ENCODE measurements around the gene FOXP1. TPM values are rescaled to one million over a fixed set of nuclear protein-coding genes. Genes with fewer than 3 reads are reported as not detected.

The FOXP1 gene
- total RNA-seq, 1 experiment from 2014 or later, result 31.8 TPM

DNA sequence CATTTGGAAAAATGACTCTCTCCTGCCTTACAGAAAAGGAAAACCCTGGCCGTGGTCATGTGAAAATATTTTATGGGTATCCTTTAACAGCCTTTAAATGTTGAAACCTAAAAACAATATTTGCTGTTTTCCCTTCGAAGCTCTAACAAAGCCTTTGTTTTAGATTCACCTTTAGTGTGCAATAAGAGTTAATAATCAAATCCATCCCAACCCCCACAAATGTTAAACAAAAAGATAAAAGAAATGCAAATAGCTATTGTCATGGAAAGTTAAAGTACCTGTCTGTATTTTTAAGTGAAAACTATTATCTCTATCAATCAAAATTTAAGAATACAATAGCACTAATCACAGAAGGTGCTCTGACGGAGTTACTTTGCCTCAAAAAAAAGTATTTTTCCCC, 279.3 kb downstream of the FOXP1 start:
- in situ Hi-C loops (cut with HindIII; ENCODE audit: low pct_unique_long_range_greater_than_20kb, low sequenced_read_pairs), result no loop called here
- DNase-seq (ENCODE audit: low read depth), result no peak

DNA sequence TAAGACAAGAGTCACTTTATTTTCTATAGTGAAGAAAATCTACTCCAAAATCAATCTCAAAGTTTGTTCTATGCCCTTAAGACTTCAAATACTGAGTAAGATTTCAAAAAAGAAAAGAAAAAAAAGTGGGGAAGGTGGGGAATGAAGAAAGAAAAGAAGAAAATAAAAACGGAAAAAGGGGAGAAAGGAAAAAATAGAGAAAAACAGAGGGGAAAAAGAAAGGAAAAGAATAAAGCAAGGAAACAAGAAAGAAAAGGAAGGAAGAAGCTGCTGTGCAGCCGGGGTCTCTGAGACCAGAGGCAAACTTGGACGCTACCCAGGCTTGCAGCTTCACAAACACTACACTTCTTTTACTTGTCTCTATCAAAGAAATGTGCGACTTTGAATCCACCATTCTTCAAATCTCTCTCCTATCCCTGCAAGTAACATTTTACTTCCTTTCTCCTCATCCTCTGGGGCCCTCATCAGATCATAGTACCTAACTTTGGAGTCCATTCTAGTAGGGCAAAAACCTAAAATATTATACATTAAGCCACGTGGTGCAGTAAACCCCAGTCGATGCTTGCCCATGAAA, 279.8 kb downstream of the FOXP1 start:
- DNase-seq (ENCODE audit: low read depth), result no peak
- in situ Hi-C loops (cut with HindIII; ENCODE audit: low pct_unique_long_range_greater_than_20kb, low sequenced_read_pairs), result no loop called here

DNA sequence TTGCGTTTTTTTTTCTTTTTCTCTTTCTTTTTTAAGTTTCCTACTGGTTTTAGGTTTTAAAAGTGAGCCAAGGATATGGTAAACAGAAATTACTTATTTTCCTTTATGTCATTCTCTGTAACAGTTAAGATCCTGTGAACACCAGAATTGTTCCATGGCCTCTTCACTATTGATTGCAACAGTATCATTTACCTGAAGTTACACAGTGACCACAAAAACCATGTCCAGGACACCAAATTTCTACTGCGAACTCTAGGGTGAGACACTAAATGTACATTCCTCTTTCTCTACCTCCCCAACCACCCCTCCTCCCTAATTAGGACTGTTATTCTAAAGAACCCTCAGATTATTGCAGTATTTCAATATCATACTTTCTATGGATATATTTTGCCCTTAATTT, 280.9 kb downstream of the FOXP1 start:
- no peak for DNase-seq (ENCODE audit: low read depth)
- in situ Hi-C loops (cut with HindIII; ENCODE audit: low pct_unique_long_range_greater_than_20kb, low sequenced_read_pairs), result no loop called here

DNA sequence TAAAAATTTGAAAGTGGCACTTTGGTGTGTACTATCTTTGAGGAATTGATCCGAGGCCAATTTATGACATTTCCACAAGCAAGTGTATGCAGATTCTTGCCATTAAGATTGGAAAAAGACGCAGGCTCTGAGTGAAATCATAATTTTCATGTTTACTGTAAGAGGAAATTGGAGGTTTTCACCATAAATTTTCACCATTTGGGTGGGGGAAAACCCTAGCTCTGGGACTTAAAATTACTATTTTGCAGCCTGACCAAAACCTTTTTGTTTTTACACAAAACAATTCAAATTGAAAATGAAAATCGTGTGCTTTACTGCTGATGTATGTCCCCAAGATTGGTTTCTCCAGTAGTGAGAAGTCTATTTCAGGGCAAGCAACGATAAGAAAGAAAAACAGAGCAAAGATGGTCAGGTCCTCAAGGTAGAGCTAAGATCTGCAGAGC, 282.6 kb downstream of the FOXP1 start:
- in situ Hi-C loops (cut with HindIII; ENCODE audit: low pct_unique_long_range_greater_than_20kb, low sequenced_read_pairs), result no loop called here
- no peak for DNase-seq (ENCODE audit: low read depth)

DNA sequence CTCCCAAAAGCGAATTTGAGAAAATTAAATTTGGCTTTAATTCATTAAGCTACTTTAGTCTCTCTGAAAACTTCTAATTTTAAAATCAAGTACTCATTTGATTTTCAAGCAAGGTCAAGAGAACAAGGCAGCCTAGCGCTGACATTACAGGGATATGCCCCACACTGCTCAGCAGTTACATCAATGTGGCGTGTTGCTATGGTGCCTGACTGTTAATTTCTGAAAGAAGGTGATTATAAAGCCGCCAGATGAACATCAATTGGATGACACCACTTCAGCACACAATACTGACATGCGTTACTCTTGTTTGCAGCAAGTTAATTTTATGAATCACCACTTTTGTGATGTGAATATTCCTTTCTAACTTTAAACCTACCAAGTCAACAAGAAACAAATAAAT, 284.4 kb downstream of the FOXP1 start:
- in situ Hi-C loops (cut with HindIII; ENCODE audit: low pct_unique_long_range_greater_than_20kb, low sequenced_read_pairs), result no loop called here

DNA sequence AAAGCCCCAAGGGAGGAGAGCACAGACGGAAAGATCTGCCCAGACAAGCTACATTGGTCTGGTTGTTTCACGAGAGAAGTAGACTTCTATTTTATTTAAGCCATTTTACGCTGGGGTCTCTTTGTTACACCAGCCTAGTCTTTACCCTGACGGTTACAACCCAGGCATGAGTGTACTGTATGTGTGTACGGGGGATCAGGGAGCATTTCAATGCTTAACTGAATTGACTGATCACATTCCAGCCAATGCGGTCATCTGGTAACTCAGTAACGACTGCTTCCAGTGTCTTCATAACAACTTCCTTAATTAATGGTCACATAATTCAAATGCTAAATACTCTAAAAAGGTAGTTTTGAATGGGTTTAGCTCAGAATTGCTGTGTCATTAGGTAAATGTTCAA, 288.6 kb downstream of the FOXP1 start:
- no peak for DNase-seq (ENCODE audit: low read depth)

More for the DNA sequence above, 284.4 kb downstream of the FOXP1 start:
- DNase-seq (ENCODE audit: low read depth), result no peak

DNA sequence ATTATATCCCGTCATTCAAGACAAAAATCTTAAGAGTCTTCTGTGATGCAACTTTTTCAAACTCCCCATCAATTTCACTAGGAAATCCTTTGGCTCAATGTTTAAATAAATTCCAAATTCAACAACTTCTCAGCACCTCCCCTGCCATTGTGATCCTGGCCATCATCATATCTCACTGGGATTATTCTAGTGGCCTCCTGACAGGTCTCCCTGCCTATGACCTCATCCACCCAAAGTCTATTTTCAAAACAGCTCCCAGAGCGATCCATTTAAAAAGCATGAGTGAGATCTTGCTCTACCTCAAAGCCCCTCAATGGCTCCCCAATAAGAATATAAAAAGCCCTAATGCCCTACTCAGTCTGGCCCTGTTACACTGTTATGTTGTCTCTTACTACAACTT, 293.2 kb downstream of the FOXP1 start:
- in situ Hi-C loops (cut with HindIII; ENCODE audit: low pct_unique_long_range_greater_than_20kb, low sequenced_read_pairs), result no loop called here
- no peak for DNase-seq (ENCODE audit: low read depth)

More for the DNA sequence above, 288.6 kb downstream of the FOXP1 start:
- in situ Hi-C loops (cut with HindIII; ENCODE audit: low pct_unique_long_range_greater_than_20kb, low sequenced_read_pairs), result no loop called here

DNA sequence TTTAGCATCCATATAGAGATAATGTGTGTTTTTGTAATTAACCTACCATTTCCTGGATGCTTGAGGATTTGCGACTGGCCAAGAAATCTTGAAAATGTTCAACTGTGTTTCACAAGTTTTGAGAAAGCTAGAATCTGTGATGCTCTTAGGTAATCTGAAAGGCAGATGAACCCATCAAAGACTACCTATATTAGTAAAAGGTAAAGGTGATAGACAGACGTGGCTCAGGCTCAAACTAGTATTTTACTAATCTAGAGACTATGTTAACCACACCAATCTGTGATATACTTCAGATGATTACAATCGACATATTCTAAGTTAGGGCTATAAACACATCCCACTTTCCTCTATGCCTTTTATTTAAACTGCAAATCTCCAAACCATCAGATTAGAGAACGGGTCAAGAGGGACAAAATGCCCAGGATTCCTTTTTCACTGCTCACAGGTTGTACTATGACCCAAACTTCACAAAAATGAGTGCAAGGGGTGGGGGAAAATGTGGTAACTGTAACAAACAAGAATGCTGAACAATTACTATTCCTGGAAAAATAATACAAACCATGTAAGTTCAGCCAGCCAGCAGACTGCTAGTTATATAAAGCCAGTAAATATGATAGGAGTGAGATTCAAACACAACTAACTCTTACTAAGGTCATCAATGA, 295.1 kb downstream of the FOXP1 start:
- in situ Hi-C loops (cut with HindIII; ENCODE audit: low pct_unique_long_range_greater_than_20kb, low sequenced_read_pairs), result no loop called here
- no peak for DNase-seq (ENCODE audit: low read depth)

DNA sequence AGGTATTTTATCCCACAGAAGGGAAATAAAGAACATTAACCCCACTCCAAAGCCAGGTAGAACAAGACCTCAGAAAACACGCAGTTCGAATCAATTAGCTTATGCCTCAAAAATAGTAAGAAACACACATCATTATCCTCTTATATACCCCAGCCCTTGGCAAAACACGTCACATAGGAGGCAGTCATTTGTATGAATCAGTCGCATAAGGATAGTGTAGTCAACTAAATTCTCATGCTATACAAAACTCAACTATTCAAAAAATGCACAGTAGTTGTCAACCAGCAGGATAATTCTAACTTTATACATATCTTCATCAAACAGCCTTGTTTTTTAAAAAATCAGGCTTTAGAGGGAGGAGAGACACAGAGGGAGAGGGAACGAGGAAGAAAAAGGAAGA, 298.4 kb downstream of the FOXP1 start:
- in situ Hi-C loops (cut with HindIII; ENCODE audit: low pct_unique_long_range_greater_than_20kb, low sequenced_read_pairs), result no loop called here
- no peak for DNase-seq (ENCODE audit: low read depth)

DNA sequence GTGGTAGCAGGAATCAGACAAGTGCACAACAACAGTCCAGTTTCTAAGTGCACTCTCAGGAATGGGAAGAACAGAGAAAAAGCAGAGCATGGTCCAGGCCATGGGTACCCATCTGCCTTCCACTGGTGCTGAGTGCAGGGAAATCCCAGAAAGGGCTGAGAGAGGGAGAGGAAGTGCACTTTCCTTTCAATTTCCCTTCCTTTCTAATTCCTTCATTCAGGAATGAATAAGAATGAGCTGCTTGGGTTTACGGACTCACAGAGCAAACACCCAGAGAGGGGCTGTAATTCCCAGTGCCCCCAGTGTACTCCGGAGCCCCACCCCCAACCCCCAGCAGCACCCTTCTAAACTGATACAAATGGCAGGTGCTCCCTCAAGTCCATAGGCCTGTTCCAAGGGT, 300.6 kb downstream of the FOXP1 start:
- in situ Hi-C loops (cut with HindIII; ENCODE audit: low pct_unique_long_range_greater_than_20kb, low sequenced_read_pairs), result no loop called here
- DNase-seq (ENCODE audit: low read depth), result no peak

DNA sequence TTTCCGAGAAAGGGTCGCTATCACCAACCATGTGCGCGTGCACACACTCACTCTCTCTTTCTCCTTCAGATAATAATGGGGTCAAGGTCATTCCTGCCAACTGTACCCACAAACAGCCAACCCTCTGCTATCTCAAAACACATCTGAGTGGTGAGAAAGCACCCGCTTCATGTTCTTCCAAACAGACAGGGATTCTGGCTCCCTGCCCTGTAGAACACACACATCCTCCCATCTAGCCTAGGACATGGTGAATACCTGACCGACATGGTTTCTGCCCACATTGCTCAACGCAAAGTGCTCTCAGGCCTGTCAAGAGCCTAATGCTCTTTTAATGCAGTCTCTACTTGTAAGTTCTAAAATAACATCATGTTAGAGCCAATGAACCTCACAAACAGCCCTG, 302.2 kb downstream of the FOXP1 start:
- in situ Hi-C loops (cut with HindIII; ENCODE audit: low pct_unique_long_range_greater_than_20kb, low sequenced_read_pairs), result no loop called here
- DNase-seq (ENCODE audit: low read depth), result no peak

DNA sequence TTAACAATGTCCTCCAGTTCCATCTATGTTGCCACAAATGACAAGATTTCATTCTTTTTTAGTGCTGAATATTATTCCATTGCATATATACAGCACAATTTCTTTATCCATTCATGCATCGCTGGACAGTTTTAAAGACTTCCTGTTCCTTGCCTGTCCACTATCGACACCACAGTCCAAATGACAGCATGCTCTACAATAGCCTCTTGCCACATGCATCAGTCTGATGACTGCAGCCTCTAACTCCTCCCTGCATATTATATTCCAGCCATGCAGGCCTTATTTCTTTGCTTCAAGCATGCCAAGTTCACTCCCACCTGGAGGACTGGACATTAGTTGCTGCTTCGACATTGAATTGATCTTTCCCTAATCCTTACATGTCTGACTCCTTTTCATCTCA, 306.2 kb downstream of the FOXP1 start:
- in situ Hi-C loops (cut with HindIII; ENCODE audit: low pct_unique_long_range_greater_than_20kb, low sequenced_read_pairs), result no loop called here
- DNase-seq (ENCODE audit: low read depth), result no peak

DNA sequence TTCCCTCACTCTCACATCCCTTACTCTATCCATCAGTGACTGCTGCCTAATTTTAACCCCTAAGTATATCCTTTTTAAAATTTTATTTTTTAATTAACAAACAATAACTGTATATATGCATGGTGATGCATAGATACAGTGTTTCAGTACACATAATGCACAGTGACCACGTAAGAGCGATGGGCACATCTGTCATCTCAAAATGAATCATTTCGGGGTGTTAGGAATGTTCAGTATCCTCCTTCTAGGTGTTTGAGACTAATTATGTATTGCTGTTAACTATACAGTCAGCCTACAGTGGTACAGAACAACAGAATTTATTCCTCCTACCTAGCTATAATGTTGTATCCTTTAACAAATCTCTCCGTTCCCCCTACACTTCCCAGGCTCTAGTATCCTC, 307.0 kb downstream of the FOXP1 start:
- in situ Hi-C loops (cut with HindIII; ENCODE audit: low pct_unique_long_range_greater_than_20kb, low sequenced_read_pairs), result no loop called here

DNA sequence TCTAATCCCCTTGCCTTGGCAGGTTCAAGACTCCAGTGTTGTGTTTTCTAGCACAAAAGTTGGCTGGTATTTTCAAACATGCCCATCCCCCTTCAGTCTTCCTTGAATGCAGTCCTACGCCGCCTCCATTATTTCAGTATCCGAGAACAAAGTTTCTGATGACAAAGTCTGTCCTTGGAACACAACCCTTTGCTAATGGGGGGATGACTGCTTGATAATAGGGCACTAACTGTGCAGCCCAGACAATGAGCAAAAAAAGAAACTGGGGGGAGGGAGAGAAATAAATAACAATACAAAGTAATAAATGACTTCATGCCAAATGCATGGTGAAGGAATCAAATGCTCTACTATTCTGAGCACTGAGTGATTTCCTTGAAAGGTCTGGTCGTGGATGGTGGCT, 310.1 kb downstream of the FOXP1 start:
- in situ Hi-C loops (cut with HindIII; ENCODE audit: low pct_unique_long_range_greater_than_20kb, low sequenced_read_pairs), result no loop called here
- DNase-seq (ENCODE audit: low read depth), result no peak

More for the DNA sequence above, 307.0 kb downstream of the FOXP1 start:
- DNase-seq (ENCODE audit: low read depth), result no peak

DNA sequence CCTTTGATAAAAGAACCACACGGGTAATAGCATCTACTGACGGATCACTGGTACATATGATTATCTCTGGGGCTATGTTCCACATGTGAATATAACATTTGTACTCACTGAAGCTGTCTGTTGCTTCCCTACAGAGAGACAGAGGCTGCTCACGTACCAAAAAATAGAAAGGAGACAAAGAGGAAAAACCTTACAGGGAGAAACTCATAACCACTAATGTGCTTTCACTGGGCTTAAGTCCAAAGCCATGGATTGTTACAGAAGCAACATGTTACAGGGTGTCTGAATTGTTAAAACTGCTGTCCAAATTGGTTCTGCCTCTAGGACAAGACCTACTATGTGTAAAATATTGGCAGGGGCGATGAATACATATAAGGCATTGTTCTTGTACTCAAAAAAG, 311.9 kb downstream of the FOXP1 start:
- no peak for DNase-seq (ENCODE audit: low read depth)
- in situ Hi-C loops (cut with HindIII; ENCODE audit: low pct_unique_long_range_greater_than_20kb, low sequenced_read_pairs), result no loop called here

DNA sequence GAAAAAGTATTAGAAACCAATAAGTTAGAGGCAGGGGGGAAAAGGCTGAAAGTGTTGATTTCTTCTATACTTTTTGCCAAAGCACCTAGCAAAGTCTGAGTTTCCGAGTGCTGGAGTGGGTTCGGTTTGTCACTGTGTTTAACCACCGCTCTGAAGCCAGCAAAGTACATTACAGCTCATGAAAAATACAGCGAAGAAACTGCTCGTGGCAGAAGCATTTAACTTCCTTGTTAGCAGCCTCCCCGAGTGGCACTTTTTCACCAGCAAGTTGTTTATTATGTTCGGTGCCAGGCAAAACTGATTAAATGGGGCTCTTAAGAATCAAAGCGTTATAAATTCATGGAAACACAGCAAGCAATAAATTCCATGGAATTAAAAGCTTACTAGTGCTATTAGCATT, 313.6 kb downstream of the FOXP1 start:
- in situ Hi-C loops (cut with HindIII; ENCODE audit: low pct_unique_long_range_greater_than_20kb, low sequenced_read_pairs), result no loop called here
- no peak for DNase-seq (ENCODE audit: low read depth)

DNA sequence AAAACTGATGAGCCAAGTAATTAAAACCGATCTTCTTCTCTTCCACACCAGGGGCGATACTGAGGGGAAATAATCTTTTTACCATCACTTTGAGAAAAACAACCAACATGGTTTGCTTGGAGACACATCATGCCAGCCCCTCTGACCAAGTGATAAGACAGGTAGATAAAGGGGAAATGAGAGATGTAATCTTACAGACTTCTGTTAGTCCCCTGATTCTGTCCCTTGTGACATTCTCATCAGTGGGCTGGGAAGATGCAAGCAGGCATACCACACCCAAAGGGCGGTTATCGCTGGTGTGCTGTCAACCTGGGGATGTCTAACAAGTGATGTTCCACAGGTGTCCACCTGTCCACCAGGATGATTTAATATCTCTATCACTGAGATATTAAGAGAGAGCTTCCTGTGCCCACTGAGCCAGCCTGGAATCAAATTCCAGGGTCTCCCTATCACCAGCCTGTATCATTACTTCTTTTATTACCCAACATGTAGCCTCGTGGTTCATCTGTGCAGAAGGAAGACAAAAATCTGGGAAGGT, 315.0 kb downstream of the FOXP1 start:
- in situ Hi-C loops (cut with HindIII; ENCODE audit: low pct_unique_long_range_greater_than_20kb, low sequenced_read_pairs), result no loop called here
- no peak for DNase-seq (ENCODE audit: low read depth)

DNA sequence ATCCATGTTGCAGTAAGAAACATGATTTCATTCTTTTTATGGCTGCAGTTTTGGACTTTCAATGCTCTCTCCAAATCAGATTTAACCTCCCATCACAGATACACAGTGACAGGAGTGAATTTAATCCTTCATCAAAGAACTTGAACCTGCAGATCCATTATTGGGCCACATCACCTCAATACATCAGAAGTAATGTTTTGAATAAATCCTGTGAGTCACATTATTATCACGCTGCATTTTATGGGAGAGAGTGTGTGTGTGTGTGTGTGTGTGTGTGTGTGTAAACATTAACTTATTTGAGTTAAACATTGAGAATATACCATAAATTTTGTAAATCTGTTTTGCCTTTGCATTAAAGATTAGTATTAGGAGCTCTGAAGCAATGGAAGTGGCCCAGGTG, 316.7 kb downstream of the FOXP1 start:
- peak; percentile 19 for DNase-seq (ENCODE audit: low read depth)
- in situ Hi-C loops (cut with HindIII; ENCODE audit: low pct_unique_long_range_greater_than_20kb, low sequenced_read_pairs), result no loop called here

DNA sequence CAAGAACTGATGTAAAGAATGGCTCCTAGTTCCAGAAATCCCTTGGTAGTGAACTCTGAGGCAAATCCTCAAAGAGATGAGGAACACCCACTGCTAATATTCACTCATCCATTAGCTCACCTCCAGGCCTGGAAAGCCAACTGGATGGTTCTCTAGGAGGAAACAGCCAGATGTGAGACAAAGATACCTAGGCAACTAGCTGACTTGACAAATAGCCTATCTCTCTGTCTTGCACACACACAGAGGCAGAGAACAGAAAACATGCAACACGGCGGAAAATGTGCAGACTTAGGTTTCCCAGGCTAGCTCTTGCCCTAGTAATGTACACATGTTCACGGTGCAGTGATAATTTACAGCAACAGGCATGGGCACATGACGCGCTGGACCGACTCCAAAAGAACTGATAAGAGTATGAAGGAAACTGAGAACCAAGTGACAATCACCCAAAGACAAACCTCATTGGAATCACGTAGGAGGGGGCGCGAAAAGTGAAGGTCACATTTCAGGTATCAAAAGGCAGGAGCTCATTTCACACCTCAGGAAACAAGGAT, 318.1 kb downstream of the FOXP1 start:
- in situ Hi-C loops (cut with HindIII; ENCODE audit: low pct_unique_long_range_greater_than_20kb, low sequenced_read_pairs), result no loop called here
- DNase-seq (ENCODE audit: low read depth), result no peak

DNA sequence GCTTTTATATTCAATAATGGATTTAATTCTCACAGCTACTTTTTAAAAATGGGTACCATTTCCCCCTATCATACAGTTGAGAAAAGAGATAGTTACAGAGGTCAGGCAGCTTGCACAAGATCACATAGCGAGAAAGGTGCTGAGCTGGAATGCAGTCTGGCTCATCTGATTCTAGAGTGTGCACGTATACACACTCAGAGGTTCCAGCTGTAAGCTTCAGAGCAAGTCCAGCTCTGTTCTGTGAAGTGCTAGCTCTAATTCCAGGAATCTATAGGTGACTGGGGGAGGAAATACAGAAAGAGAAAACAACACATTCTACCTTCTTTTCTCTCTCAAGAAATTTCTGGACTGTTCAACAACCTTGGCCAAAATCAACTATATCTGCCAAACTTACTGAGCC, 318.7 kb downstream of the FOXP1 start:
- DNase-seq (ENCODE audit: low read depth), result no peak
- in situ Hi-C loops (cut with HindIII; ENCODE audit: low pct_unique_long_range_greater_than_20kb, low sequenced_read_pairs), result no loop called here
